ENCODE results near the gene PAQR7. TPM values are rescaled to one million over a fixed set of nuclear protein-coding genes. Genes with fewer than 3 reads are reported as not detected.

The PAQR7 gene
- total RNA-seq, 1 donor from 2014 or later, result 4.6 TPM

DNA sequence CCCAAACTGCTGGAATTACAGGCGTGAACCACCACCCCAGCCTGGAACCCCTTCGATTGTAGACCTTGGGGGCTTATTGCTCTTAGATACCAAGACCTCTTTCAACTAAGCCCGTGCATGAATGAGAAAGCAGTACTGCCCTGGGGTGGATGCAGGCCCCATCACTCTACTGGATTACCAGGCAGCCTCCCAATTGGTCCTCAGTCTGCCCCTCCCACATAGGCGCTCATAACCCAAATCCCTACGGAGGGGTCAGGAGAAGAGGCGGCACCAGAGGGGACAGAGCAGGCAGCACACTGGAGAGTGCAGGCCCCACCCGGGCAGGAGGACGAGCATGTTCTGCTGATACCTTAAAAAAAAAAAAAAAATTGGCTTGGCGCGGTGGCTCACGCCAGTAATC is 43.1 kb upstream of the PAQR7 start:
- no peak for TF ChIP-seq CTCF (IDR thresholded peaks at IDR 0.05)
- peaks cover 18% of the 10 kb centered on the region for H3K27me3 Mint-ChIP-seq
- no peaks in the 10 kb centered on the region for H3K9me3 Mint-ChIP-seq
- no peak overlapping the region for H3K4me3 Mint-ChIP-seq
- H3K36me3 Mint-ChIP-seq (ENCODE audit: low read depth), result no peaks in the 10 kb centered on the region
- POLR2A ChIA-PET, result no interaction called here
- H3K27ac Mint-ChIP-seq, result no peak overlapping the region
- CTCF ChIA-PET, result no interaction called here
- intact Hi-C loops (cut with micrococcal nuclease), result no loop called here
- peaks cover 20% of the 10 kb centered on the region for H3K4me1 Mint-ChIP-seq
- DNase-seq (no peak), ATAC-seq (ENCODE audit: low read depth) (no peak)

DNA sequence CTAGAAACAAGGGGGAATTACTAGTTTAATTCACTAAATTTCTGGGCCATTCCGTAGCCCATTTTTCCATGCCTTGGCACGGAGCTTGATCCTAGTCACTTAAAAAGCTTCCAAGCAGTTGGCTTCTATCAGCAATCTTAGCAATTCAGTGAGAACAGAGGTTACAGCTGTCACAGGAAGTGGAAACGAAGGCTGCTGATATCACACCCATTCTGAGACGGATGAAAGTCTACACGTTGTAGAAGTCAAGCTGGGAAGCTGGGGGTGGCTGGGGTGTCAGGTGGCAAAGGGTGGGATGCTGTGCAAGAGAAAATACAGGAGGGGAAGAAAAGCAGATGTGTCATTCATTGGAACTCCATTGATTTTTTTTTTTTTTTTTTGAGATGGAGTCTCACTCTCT is 42.5 kb upstream of the PAQR7 start:
- Mint-ChIP-seq H3K4me1 (peaks cover 15% of the 10 kb centered on the region), H3K27me3 (peaks cover 13% of the 10 kb centered on the region), H3K9me3 (no peaks in the 10 kb centered on the region), H3K4me3 (no peak overlapping the region), H3K27ac (no peak overlapping the region), H3K36me3 (ENCODE audit: low read depth) (no peaks in the 10 kb centered on the region)
- POLR2A ChIA-PET, result interaction anchor here (0.6 kb wide), 1 partner anchor 12 kb away, joined by 3 read pairs; the partner anchor contains the start of gene STMN1
- CTCF ChIA-PET, result no interaction called here
- ATAC-seq (ENCODE audit: low read depth) (no peak), DNase-seq (no peak)
- intact Hi-C loops (cut with micrococcal nuclease), result no loop called here
- no peak for TF ChIP-seq CTCF (IDR thresholded peaks at IDR 0.05)

- peaks cover 8% of the 10 kb centered on the region for H3K4me1 Mint-ChIP-seq
- H3K4me3 Mint-ChIP-seq, result no peak overlapping the region
- H3K27ac Mint-ChIP-seq, result no peak overlapping the region
- no peaks in the 10 kb centered on the region for H3K9me3 Mint-ChIP-seq
- intact Hi-C loops (cut with micrococcal nuclease), result no loop called here
- peaks cover 8% of the 10 kb centered on the region for H3K27me3 Mint-ChIP-seq
- TF ChIP-seq CTCF (IDR thresholded peaks at IDR 0.05), result no peak
- POLR2A ChIA-PET, result no interaction called here
- no peak for ATAC-seq (ENCODE audit: low read depth)
- CTCF ChIA-PET, result no interaction called here
- DNase-seq, result no peak
- no peaks in the 10 kb centered on the region for H3K36me3 Mint-ChIP-seq (ENCODE audit: low read depth)
These were observed 41.0 kb upstream of the PAQR7 start for GRCh38 chr1:25916460-25916859.

DNA sequence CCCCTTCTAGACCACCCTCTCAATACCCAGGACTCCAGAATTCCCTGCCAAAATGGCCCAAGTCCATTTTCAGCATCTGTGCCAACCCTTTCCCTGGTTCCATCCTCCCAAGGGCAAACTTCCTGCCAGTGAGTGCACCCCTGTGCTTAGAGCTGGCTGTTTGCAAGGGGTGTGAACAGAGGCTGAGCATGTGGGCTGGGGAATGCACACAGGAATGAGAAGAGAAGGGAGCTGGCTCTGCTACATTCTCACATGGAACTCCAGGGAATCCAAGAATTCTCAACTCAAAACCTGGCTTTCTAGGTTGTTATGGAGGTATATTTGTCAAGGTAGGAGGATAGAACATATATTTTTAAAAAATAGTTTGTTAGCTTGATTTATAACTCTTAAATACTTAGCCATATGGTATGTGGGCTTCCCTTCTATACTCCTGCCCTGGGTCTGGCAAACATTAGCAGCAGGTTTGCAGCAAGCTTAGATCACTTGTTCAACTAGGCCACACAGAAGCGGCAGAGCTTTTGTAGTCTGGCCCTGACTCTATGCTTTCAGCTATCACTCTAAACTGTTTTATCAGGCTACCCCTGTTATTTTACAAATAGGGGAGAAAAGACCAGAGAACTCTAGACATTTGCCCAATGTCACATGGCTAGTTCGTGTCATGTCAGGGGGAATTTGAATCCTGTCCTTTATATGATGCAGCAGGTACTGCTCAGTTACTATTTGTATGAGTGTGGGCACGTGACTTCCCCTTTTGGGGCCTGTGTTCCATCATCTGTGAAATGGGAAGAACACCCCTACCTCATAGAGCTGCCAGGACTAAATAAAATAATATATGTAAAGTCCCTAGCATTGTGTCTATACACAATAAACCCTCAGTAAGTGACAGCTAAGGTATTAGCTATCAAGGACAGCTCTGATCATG is 38.8 kb upstream of the PAQR7 start:
- Mint-ChIP-seq H3K27ac (no peak overlapping the region), H3K4me1 (peaks cover 8% of the 10 kb centered on the region), H3K27me3 (no peaks in the 10 kb centered on the region), H3K9me3 (peaks cover 2% of the 10 kb centered on the region), H3K4me3 (no peak overlapping the region), H3K36me3 (ENCODE audit: low read depth) (no peaks in the 10 kb centered on the region)
- DNase-seq (no peak), ATAC-seq (ENCODE audit: low read depth) (peak; percentile 31)
- TF ChIP-seq CTCF (IDR thresholded peaks at IDR 0.05), result no peak
- CTCF ChIA-PET, result interaction anchor here (1.5 kb wide), 1 partner anchor 19 kb away, joined by 4 read pairs; no protein-coding TSS in a partner anchor
- POLR2A ChIA-PET, result interaction anchor here (0.7 kb wide), 1 partner anchor 9 kb away, joined by 4 read pairs; no protein-coding TSS in a partner anchor
- intact Hi-C loops (cut with micrococcal nuclease), result no loop called here

DNA sequence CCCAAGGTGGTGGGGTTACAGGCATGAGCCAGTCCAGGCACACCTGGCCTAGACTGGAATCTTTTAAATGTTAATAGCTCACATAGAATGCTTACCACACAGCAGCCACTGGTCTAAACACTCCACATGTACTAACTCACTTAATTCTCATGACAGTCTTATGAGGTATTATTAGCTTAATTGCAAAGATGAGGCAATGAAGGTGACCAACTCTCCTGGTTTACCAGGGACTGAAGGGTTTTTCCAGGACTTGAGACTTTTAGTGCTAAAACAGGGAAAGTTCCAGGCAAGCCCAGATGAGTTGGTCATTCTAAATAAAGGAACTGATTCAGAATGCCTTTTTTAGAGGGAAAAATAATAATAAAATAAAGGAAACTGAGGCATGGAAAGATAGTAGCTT is 37.7 kb upstream of the PAQR7 start:
- H3K4me1 Mint-ChIP-seq, result peaks cover 8% of the 10 kb centered on the region
- TF ChIP-seq CTCF (IDR thresholded peaks at IDR 0.05), result no peak
- no peak overlapping the region for H3K4me3 Mint-ChIP-seq
- DNase-seq (no peak), ATAC-seq (ENCODE audit: low read depth) (no peak)
- H3K27me3 Mint-ChIP-seq, result no peaks in the 10 kb centered on the region
- ChIA-PET CTCF (no interaction called here), POLR2A (no interaction called here)
- no peak overlapping the region for H3K27ac Mint-ChIP-seq
- peaks cover 2% of the 10 kb centered on the region for H3K9me3 Mint-ChIP-seq
- intact Hi-C loops (cut with micrococcal nuclease), result no loop called here
- no peaks in the 10 kb centered on the region for H3K36me3 Mint-ChIP-seq (ENCODE audit: low read depth)
